IMR-90 (cell line): ENCODE results near the gene SGMS1. TPM values are rescaled to one million over a fixed set of nuclear protein-coding genes. Genes with fewer than 3 reads are reported as not detected.

Experiments used
- ATAC-seq: fragments of 200-7000 bp; cut with Tn5 transposase; 2 replicates; pipeline ENCODE4 v1.9.1; 2020; ENCODE audit warnings: low read depth, mild to moderate bottlenecking, moderate library complexity
- BruUV-seq: library from RNA; stranded (reverse); fragments of 400-500 nt; replicated peaks from 2 replicates; lab custom pipeline; 2021; lab: Mats Ljungman, UMichigan
- CTCF ChIA-PET: fragments of 300-600 bp; formaldehyde crosslinking; extraction: SDS; loops from one replicate; lab custom pipeline; 2021; ENCODE audit warnings: antibody characterized with exemption; lab: Yijun Ruan, JAX
- POLR2A ChIA-PET: fragments of 300-600 bp; sonication (Branson Sonifier 250); formaldehyde crosslinking; loops from one replicate; lab custom pipeline; 2022; ENCODE audit warnings: antibody characterized with exemption; ENCODE audit not compliant: unreplicated experiment; lab: Charles Lee
- DNase-seq: peaks from one replicate; pipeline ENCODE4 v3.0.0; 2013
- H2AFZ ChIP-seq: replicated peaks from 2 replicates; pipeline ENCODE3; 2013; ENCODE audit warnings: low read length, mild to moderate bottlenecking; ENCODE audit not compliant: poor library complexity
- H2AK5ac ChIP-seq: 2 replicates; pipeline ENCODE4 v1.6.1; 2013; ENCODE audit warnings: low read depth, low read length, inconsistent platforms
- H2AK9ac ChIP-seq: replicated peaks from 2 replicates; pipeline ENCODE3; 2013; ENCODE audit warnings: mild to moderate bottlenecking, low read depth, low read length, moderate library complexity; ENCODE audit not compliant: poor library complexity
- H2BK120ac ChIP-seq: 2 replicates; pipeline ENCODE4 v1.6.1; 2013; ENCODE audit warnings: low read depth, low read length, inconsistent platforms
- H2BK15ac ChIP-seq: 3 replicates; pipeline ENCODE4 v1.6.1; 2013; ENCODE audit warnings: low read depth, low read length, inconsistent platforms
- H2BK20ac ChIP-seq: 2 replicates; pipeline ENCODE4 v1.6.1; 2013; ENCODE audit warnings: low read depth, mild to moderate bottlenecking, inconsistent platforms, low read length, moderate library complexity
- H2BK5ac ChIP-seq: 2 replicates; pipeline ENCODE4 v1.6.1; 2013; ENCODE audit warnings: mild to moderate bottlenecking, low read depth, low read length, inconsistent platforms; ENCODE audit not compliant: poor library complexity, severe bottlenecking
- H3K14ac ChIP-seq: replicated peaks from 2 replicates; pipeline ENCODE4 v1.6.1; 2013; ENCODE audit warnings: low read depth, low read length, inconsistent platforms
- H3K18ac ChIP-seq: 2 replicates; pipeline ENCODE4 v1.6.1; 2013; ENCODE audit warnings: low read depth, low read length, control low read depth
- H3K23ac ChIP-seq: 2 replicates; pipeline ENCODE4 v1.6.1; 2013; ENCODE audit warnings: low read depth, low read length, inconsistent platforms
- H3K27ac ChIP-seq: 2 replicates; pipeline ENCODE4 v1.5.1; 2013; ENCODE audit warnings: mild to moderate bottlenecking, control low read depth, low read length; ENCODE audit not compliant: insufficient read depth
- H3K27me3 ChIP-seq: 2 replicates; pipeline ENCODE4 v1.6.1; 2013; ENCODE audit warnings: low read length; ENCODE audit not compliant: control insufficient read depth, insufficient read depth
- H3K36me3 ChIP-seq: 2 replicates; pipeline ENCODE4 v1.6.1; 2013; ENCODE audit warnings: low read length, mixed read lengths; ENCODE audit not compliant: control insufficient read depth, insufficient read depth
- H3K4ac ChIP-seq: 2 replicates; pipeline ENCODE4 v1.6.1; 2013; ENCODE audit warnings: low read depth, low read length, inconsistent platforms
- H3K4me1 ChIP-seq: 2 replicates; pipeline ENCODE4 v1.6.1; 2013; ENCODE audit warnings: low read length, mixed read lengths; ENCODE audit not compliant: control insufficient read depth, insufficient read depth
- H3K4me2 ChIP-seq: 2 replicates; pipeline ENCODE4 v1.6.1; 2013; ENCODE audit warnings: low read depth, mild to moderate bottlenecking, control low read depth, low read length, moderate library complexity
- H3K4me3 ChIP-seq: 2 replicates; pipeline ENCODE4 v1.5.1; 2013; ENCODE audit warnings: low read depth, mild to moderate bottlenecking, control low read depth, low read length, moderate library complexity; ENCODE audit not compliant: insufficient read depth
- H3K56ac ChIP-seq: 2 replicates; pipeline ENCODE4 v1.6.1; 2013; ENCODE audit warnings: low read length, inconsistent platforms; ENCODE audit not compliant: insufficient read depth; ENCODE audit errors: extremely low read depth
- H3K79me1 ChIP-seq, 2 experiments: 2 replicates each; pipeline ENCODE4 v1.6.1; 2013; ENCODE audit warnings: low read length in 2 of 2, inconsistent platforms in 1 of 2, low read depth in 1 of 2
- H3K9ac ChIP-seq: 2 replicates; pipeline ENCODE4 v1.6.1; 2013; ENCODE audit warnings: low read depth, low read length, control low read depth
- H3K9me1 ChIP-seq: 2 replicates; pipeline ENCODE4 v1.6.1; 2013; ENCODE audit warnings: low read length, inconsistent platforms; ENCODE audit not compliant: insufficient read depth
- H3K9me3 ChIP-seq: 2 replicates; pipeline ENCODE4 v1.6.1; 2013; ENCODE audit warnings: low read length; ENCODE audit not compliant: control insufficient read depth, insufficient read depth
- H4K20me1 ChIP-seq: 2 replicates; pipeline ENCODE4 v1.6.1; 2013; ENCODE audit warnings: low read length, inconsistent platforms; ENCODE audit not compliant: insufficient read depth
- H4K5ac ChIP-seq: 2 replicates; pipeline ENCODE4 v1.6.1; 2013; ENCODE audit warnings: mild to moderate bottlenecking, low read depth, low read length, control low read depth
- H4K8ac ChIP-seq, 2 experiments: 2 replicates each; pipeline ENCODE4 v1.6.1; 2013; ENCODE audit warnings: low read depth in 2 of 2, low read length in 2 of 2, control low read depth in 1 of 2, inconsistent platforms in 1 of 2
- H4K91ac ChIP-seq: 2 replicates; pipeline ENCODE4 v1.6.1; 2013; ENCODE audit warnings: low read depth, low read length, inconsistent platforms; ENCODE audit not compliant: insufficient read depth
- BHLHE40 ChIP-seq: fragments of 150-350 bp; IDR thresholded peaks from 2 replicates; pipeline ENCODE4 v1.6.1; 2016; ENCODE audit warnings: mild to moderate bottlenecking, low read depth, low read length
- CEBPB ChIP-seq: IDR thresholded peaks from 2 replicates; pipeline ENCODE4 v1.6.1; 2012; ENCODE audit warnings: low read depth, low read length, improper control_type of control experiment
- CHD1 ChIP-seq: IDR thresholded peaks from 2 replicates; pipeline ENCODE4 v1.6.1; 2012; ENCODE audit warnings: low read depth, low read length, improper control_type of control experiment
- FOS ChIP-seq: fragments of 150-350 bp; IDR thresholded peaks from 2 replicates; pipeline ENCODE4 v1.6.1; 2016; ENCODE audit warnings: low read depth, low read length
- MAFK ChIP-seq: IDR thresholded peaks from 2 replicates; pipeline ENCODE4 v1.6.1; 2012; ENCODE audit warnings: low read depth, low read length, improper control_type of control experiment
- MXI1 ChIP-seq: IDR thresholded peaks from 2 replicates; pipeline ENCODE4 v1.6.1; 2012; ENCODE audit warnings: low read depth, mild to moderate bottlenecking, low read length, moderate library complexity, borderline replicate concordance
- NFE2L2 ChIP-seq: fragments of 150-350 bp; IDR thresholded peaks from 2 replicates; pipeline ENCODE4 v1.6.1; 2016; ENCODE audit warnings: low read depth, mild to moderate bottlenecking, low read length
- POLR2A ChIP-seq: IDR thresholded peaks from 2 replicates; pipeline ENCODE4 v1.6.1; 2012; ENCODE audit warnings: mild to moderate bottlenecking, low read depth, low read length
- RAD21 ChIP-seq: IDR thresholded peaks from 2 replicates; pipeline ENCODE4 v1.6.1; 2012; ENCODE audit warnings: low read length, improper control_type of control experiment
- RCOR1 ChIP-seq: IDR thresholded peaks from 2 replicates; pipeline ENCODE4 v1.6.1; 2012; ENCODE audit warnings: mild to moderate bottlenecking, low read length, improper control_type of control experiment; ENCODE audit not compliant: insufficient replicate concordance
- RFX5 ChIP-seq: IDR thresholded peaks from 2 replicates; pipeline ENCODE4 v1.8.0; 2012; ENCODE audit warnings: low read depth, mild to moderate bottlenecking, low read length, moderate library complexity
- SMC3 ChIP-seq: fragments of 150-350 bp; IDR thresholded peaks from 2 replicates; pipeline ENCODE4 v1.6.1; 2016; ENCODE audit warnings: low read depth, mild to moderate bottlenecking, antibody characterized with exemption, low read length, moderate library complexity
- WGBS, 2 experiments: methylation state at CpG; one replicate each; pipeline versions ENCODE4 v1.1.5 to v1.1.7; 2013; ENCODE audit warnings: missing lambda C conversion rate in 2 of 2; ENCODE audit not compliant: insufficient read length in 1 of 2; ENCODE audit errors: extremely low coverage in 2 of 2; 5-methylcytosine and 5-hydroxymethylcytosine counted together
- dilution Hi-C: fragments of 300-500 bp; cut with HindIII; formaldehyde crosslinking; loops from one replicate; pipeline ENCODE4 v1.14.3; 2018; ENCODE audit warnings: low sequenced_read_pairs; ENCODE audit not compliant: unreplicated experiment
- in situ Hi-C: fragments of 300-500 bp; cut with MboI; formaldehyde crosslinking; loops from 3 replicates; pipeline ENCODE4 v1.14.3; 2019; ENCODE audit warnings: low sequenced_read_pairs, inconsistent platforms, mixed read lengths
- intact Hi-C: fragments of 100-400 bp; cut with micrococcal nuclease; formaldehyde crosslinking; loops from 2 replicates; pipeline ENCODE4 v1.10.0; 2022
- polyA plus RNA-seq, 3 experiments: library from polyadenylated mRNA; depleted of rRNA; stranded (reverse); fragments of >200 nt; gene quantifications; 2 replicates each; pipeline ENCODE4 v1.2.3, GENCODE V29; 2012; ENCODE audit warnings: low replicate concordance in 1 of 3
- total RNA-seq: library from RNA; depleted of rRNA; stranded (reverse); fragments of >200 nt; gene quantifications from 2 replicates; pipeline ENCODE4 v1.2.3, GENCODE V29; 2012
- TF ChIP-seq, protein P1 (sequence below): conservative IDR thresholded peaks from 2 replicates; pipeline ENCODE4 v1.5.1; 2012; ENCODE audit warnings: mild to moderate bottlenecking, low read depth, low read length, improper control_type of control experiment
- TF ChIP-seq, protein P2 (sequence below): fragments of 150-350 bp; IDR thresholded peaks from 2 replicates; pipeline ENCODE4 v1.6.1; 2017; ENCODE audit warnings: mild to moderate bottlenecking, antibody characterized with exemption, low read length, low read depth
- TF ChIP-seq, protein P3 (sequence below): fragments of 150-350 bp; IDR thresholded peaks from 2 replicates; pipeline ENCODE4 v1.6.1; 2016; ENCODE audit warnings: low read depth, mild to moderate bottlenecking, low read length, moderate library complexity, borderline replicate concordance

The SGMS1 gene
- total and polyA plus RNA-seq, 2 of the 4 experiments (the other 2 are of a cell fraction): 9.8 to 30.8 TPM

- Histone ChIP-seq H3K23ac (no peak overlapping the region), H2AFZ (no peak overlapping the region), H4K5ac (no peak overlapping the region), H3K4ac (no peak overlapping the region), H3K9me3 (no peaks in the 10 kb centered on the region), H3K27me3 (no peaks in the 10 kb centered on the region), H3K56ac (no peak overlapping the region), H3K9ac (no peak overlapping the region), H3K4me3 (no peak overlapping the region), H3K14ac (no peak overlapping the region), H2BK15ac (no peak overlapping the region), H3K79me1 (peaks cover 16 to 38% of the 10 kb centered on the region in 2 experiments), H4K20me1 (peaks cover 14% of the 10 kb centered on the region; the same call in 1 of the 2 replicates), H3K9me1 (peaks cover 6% of the 10 kb centered on the region), H2AK5ac (no peak overlapping the region), H2BK120ac (no peak overlapping the region), H2BK5ac (no peak overlapping the region), H3K4me1 (peaks cover 11% of the 10 kb centered on the region), H4K91ac (no peak overlapping the region), H3K27ac (no peak overlapping the region), H2BK20ac (no peak overlapping the region), H4K8ac (no peak overlapping the region), H3K4me2 (no peak overlapping the region), H3K36me3 (no peaks in the 10 kb centered on the region), H2AK9ac (no peak overlapping the region), H3K18ac (no peak overlapping the region)
- ATAC-seq (no peak), DNase-seq (no peak)
- ChIA-PET CTCF (no interaction called here), POLR2A (no interaction called here)
- BruUV-seq: no TSS peak
- dilution Hi-C loops (no loop called here), intact Hi-C loops (no loop called here), in situ Hi-C loops (no loop called here)
- TF ChIP-seq, protein P1, sequence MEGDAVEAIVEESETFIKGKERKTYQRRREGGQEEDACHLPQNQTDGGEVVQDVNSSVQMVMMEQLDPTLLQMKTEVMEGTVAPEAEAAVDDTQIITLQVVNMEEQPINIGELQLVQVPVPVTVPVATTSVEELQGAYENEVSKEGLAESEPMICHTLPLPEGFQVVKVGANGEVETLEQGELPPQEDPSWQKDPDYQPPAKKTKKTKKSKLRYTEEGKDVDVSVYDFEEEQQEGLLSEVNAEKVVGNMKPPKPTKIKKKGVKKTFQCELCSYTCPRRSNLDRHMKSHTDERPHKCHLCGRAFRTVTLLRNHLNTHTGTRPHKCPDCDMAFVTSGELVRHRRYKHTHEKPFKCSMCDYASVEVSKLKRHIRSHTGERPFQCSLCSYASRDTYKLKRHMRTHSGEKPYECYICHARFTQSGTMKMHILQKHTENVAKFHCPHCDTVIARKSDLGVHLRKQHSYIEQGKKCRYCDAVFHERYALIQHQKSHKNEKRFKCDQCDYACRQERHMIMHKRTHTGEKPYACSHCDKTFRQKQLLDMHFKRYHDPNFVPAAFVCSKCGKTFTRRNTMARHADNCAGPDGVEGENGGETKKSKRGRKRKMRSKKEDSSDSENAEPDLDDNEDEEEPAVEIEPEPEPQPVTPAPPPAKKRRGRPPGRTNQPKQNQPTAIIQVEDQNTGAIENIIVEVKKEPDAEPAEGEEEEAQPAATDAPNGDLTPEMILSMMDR: no peak
- no peak for TF ChIP-seq NFE2L2
- TF ChIP-seq, protein P2, sequence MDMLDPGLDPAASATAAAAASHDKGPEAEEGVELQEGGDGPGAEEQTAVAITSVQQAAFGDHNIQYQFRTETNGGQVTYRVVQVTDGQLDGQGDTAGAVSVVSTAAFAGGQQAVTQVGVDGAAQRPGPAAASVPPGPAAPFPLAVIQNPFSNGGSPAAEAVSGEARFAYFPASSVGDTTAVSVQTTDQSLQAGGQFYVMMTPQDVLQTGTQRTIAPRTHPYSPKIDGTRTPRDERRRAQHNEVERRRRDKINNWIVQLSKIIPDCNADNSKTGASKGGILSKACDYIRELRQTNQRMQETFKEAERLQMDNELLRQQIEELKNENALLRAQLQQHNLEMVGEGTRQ: no peak
- TF ChIP-seq MAFK: no peak
- no peak for TF ChIP-seq CEBPB
- TF ChIP-seq FOS: no peak
- TF ChIP-seq RCOR1: no peak
- TF ChIP-seq, protein P3, sequence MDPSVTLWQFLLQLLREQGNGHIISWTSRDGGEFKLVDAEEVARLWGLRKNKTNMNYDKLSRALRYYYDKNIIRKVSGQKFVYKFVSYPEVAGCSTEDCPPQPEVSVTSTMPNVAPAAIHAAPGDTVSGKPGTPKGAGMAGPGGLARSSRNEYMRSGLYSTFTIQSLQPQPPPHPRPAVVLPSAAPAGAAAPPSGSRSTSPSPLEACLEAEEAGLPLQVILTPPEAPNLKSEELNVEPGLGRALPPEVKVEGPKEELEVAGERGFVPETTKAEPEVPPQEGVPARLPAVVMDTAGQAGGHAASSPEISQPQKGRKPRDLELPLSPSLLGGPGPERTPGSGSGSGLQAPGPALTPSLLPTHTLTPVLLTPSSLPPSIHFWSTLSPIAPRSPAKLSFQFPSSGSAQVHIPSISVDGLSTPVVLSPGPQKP: no peak
- TF ChIP-seq RAD21: no peak
- TF ChIP-seq CHD1: no peak
- TF ChIP-seq RFX5: no peak
- TF ChIP-seq MXI1: no peak
- no peak for TF ChIP-seq BHLHE40
- TF ChIP-seq SMC3: no peak
- TF ChIP-seq POLR2A: no peak
- WGBS, 2 experiments: no CpG with 5 or more reads among the region's 5 CpGs
Observed at GRCh38 chr10:50574931-50575330, 48.8 kb downstream of the SGMS1 start.
